Measurements from ENCODE around the gene EIF3B. TPM values are rescaled to one million over a fixed set of nuclear protein-coding genes. Genes with fewer than 3 reads are reported as not detected.
"Not testable (repeated sequence)": the region's sequence is repeated elsewhere in the genome, so short reads cannot be mapped to it uniquely, and the experiment has no call there.

EIF3B gene
- polyA plus RNA-seq, 4 donors = 108 to 191 (median 142) TPM

DNA sequence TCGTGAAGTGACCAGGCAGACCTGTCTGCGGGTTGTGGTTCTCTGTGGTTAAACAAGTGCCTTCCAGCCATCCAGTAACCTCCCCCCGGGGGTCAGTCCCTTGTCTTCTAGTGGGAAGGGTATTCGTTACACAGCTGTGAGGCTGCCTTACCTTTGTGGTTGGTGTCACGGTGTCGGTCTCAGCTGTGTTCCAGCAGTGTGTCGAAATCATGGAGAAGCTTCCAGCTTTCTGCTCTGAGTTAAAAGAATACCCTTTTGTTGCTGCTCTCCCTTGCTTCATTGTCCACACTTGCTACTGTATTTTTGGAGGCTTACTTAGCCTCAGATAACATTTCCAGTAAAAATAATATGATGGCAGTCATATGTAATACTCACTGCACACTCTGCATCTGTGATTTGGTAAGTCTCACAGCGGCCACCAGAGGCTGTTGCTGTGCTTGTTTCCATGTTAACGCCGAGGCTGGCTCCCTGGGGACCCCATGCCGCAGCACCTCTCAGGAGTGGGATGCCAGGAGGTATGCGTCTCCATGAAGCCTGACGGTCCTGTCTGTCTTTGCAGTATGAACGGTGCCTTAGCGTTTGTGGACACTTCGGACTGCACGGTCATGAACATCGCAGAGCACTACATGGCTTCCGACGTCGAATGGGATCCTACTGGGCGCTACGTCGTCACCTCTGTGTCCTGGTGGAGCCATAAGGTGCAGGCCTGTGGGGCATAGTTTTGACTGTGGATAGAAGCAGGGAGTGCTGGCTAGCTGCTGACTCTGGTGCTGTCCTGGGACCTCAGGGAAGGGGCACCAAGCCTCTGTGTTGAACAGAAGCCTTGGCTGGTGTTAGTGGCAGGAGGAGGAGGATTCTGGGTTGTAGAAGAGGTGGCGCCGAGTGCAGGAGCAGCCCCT lies 20.5 kb downstream of the EIF3B start:
- no peak for DNase-seq (ENCODE audit: low read depth in 4 of 4, low spot score in 3 of 4)

GRCh38 chr7:2376351-2377154 lies 21.9 kb downstream of the EIF3B start:
- no peak for DNase-seq (ENCODE audit: low read depth in 4 of 4, low spot score in 3 of 4)

- DNase-seq (ENCODE audit: low read depth in 4 of 4, low spot score in 3 of 4) = not testable (repeated sequence)
These were observed 22.9 kb downstream of the EIF3B start for GRCh38 chr7:2377492-2377891.

- DNase-seq (ENCODE audit: low read depth in 4 of 4, low spot score in 3 of 4) = not testable (repeated sequence)
These were observed 23.5 kb downstream of the EIF3B start for GRCh38 chr7:2378125-2378524.

GRCh38 chr7:2379161-2379560 lies 24.5 kb downstream of the EIF3B start:
- no peak for DNase-seq (ENCODE audit: low read depth in 4 of 4, low spot score in 3 of 4)

DNA sequence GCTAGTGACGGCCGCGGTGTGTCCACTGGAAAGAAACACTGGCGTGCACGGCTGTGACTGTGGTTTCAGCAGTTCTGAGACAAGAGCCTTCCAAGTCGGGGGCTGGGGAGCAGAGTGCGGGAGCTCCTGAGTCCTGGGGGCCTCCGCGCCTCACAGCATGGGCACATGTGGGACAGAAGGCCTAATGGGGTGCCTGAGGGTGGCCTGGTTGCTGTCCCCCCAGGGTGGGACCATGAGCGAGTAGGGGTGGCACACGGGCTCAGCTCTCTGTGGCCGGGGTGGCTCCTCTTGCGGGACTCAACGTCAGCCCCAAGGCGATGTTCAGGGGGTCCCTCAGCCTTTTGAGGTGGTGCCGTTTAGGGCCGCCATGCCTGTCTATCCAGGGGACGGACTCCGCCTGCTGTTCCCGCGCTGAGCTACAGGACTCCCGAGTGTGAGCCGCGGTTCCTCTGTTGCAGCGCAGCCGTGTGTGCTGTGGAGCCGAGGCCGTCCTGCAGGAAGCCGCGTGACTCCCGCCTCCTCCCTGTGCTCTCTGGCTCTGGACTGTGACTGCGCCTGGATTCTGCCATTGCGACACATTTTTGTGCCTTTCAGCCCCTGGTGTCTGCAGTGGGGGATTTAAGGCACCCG lies 25.3 kb downstream of the EIF3B start:
- no peak for DNase-seq (ENCODE audit: low read depth in 4 of 4, low spot score in 3 of 4)

GRCh38 chr7:2380461-2380860 lies 25.8 kb downstream of the EIF3B start:
- no peak for DNase-seq (ENCODE audit: low read depth in 4 of 4, low spot score in 3 of 4)

DNA sequence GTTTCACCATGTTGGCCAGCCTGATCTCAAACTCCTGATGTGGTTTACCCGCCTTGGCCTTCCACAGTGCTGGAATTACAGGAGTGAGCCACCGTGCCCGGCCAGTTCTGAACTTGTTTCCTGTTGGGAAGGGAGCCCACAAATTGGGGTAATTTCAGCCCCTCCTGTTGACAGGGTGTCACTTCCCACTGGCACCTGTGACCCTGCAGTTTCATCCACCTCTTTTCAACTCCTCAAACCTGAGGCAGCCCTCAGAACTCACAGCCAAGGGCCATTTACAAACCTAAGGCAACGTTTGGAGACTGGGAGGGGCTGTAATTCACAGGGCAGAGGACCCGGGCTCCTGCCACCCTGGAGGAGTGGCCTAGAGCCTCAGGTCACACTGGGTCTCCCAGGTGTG lies 26.6 kb downstream of the EIF3B start:
- no peak for DNase-seq (ENCODE audit: low read depth in 4 of 4, low spot score in 3 of 4)

DNA sequence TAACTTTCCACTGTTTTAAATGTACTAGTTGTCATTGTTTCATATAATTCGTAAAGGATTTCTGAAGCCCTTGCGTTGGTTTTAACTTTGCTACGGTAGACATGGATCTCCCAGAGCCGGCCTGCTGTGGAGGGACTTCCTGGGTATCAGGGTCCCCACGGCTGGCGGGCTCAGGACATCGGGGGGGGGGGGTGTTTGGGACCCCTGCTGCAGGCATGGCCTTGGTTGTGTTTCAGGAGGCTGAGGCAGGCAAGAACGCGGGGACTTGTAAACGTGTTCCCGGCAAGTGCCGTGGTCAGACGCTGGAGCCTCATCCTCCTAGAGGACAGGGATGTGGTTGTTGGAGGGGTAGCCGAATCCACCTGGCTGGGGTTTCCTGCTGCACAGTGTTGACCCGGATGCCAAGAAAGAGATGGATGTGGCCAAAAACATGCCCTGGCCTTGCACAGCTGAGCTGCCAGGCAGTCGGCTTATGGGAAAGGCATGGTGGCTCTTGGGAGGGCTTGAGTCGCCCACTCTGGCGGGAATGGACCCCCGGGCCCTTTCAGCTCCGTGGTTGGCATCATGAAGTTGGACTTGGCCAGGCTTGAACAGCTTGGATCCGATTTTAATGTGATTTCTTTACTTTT lies 27.4 kb downstream of the EIF3B start:
- no peak for DNase-seq (ENCODE audit: low read depth in 4 of 4, low spot score in 3 of 4)

DNA sequence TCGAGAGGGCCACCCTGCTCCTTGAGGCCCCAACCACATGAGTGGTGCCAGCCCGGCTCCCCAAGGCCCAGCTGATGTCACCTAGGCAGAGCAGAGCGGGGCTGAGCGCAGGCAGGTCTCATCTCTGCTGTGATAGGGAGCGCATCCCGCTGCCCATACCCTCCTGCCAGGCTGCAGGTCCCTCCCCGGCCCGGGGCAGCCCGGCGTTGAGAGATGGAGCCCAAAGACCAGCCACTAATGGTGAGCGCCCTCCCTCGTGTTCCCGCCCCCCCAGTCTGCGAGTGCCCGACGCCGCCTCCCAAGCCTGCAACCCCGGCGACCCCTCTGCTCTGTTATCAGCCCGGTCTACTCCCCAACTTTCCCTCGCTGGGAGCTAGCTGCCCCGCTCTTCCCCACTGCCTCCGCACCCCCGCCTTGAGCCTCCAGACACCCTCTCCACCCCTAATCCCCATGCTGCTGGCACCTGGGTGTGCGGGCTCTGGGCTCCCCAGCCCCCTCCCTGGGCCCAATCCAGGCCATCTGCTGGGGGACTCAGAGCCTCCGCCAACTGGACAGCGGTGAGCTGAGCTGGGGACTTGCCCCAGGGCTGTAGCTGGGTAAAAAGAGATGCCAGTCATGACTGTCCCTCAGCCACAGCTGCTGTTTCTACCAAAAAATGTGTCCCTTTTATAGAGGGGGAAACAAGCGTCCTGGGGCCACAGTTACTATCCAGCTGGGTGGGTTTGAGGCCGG lies 29.1 kb downstream of the EIF3B start:
- DNase-seq (ENCODE audit: low read depth in 4 of 4, low spot score in 3 of 4) = no peak

- no peak for DNase-seq (ENCODE audit: low read depth in 4 of 4, low spot score in 3 of 4)
These were observed 30.0 kb downstream of the EIF3B start for GRCh38 chr7:2384354-2385243.

- not testable (repeated sequence) for DNase-seq (ENCODE audit: low read depth in 4 of 4, low spot score in 3 of 4)
These were observed 31.5 kb downstream of the EIF3B start for GRCh38 chr7:2386122-2386521.

- no peak for DNase-seq (ENCODE audit: low read depth in 4 of 4, low spot score in 3 of 4)
These were observed 32.5 kb downstream of the EIF3B start for GRCh38 chr7:2386964-2387669.

DNA sequence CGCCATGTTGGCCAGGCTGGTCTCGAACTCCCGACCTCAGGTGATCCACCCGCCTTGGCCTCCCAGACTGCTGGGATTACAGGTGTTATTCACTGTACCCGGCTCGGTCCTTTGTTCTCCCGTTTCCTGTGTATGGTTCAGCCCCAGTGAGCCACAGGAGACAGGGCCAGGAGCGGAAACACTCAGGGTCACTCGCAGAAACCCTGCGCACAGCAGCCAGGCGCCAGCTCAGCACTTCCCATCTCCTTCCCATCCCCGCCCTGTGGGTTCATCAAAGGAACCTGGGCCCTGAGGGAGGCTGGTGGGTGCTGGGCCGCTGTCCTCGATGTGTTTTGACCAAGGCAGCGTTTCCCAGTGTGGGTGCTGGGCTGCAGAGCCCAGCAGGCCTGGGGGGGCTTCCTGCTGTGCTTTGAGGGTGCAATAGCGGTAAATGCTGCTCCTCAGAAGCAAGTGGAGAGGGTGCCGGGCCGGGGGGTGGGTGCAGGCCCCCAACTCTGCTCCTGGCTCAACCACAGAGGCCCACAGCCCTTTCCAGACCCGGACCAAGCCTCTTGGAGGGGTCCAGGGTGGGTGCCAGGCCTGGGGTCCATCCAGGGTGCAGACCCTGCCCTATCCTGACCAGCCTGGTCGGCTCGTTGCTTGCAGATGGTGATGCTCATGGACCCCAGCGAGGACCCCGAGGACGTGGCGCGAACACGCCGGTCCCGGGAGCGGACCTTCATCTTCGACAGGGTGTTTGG lies 33.4 kb downstream of the EIF3B start:
- DNase-seq (ENCODE audit: low read depth in 4 of 4, low spot score in 3 of 4) = no peak

- no peak for DNase-seq (ENCODE audit: low read depth in 4 of 4, low spot score in 3 of 4)
These were observed 34.0 kb downstream of the EIF3B start for GRCh38 chr7:2388637-2388954.

- DNase-seq (ENCODE audit: low read depth in 4 of 4, low spot score in 3 of 4) = not testable (repeated sequence)
These were observed 35.6 kb downstream of the EIF3B start for GRCh38 chr7:2390020-2390816.

- DNase-seq (ENCODE audit: low read depth in 4 of 4, low spot score in 3 of 4) = no peak
These were observed 39.1 kb downstream of the EIF3B start for GRCh38 chr7:2393706-2394105.

Measured in left renal pelvis (tissue), 4 donors.